WI38 (cell line): ENCODE measurements around the gene CD2AP.
"Not testable (repeated sequence)": the region's sequence is repeated elsewhere in the genome, so short reads cannot be mapped to it uniquely, and the experiment has no call there.

Experiments used
- H3K4me3 ChIP-seq: 2 replicates; pipeline ENCODE4 v1.5.1; 2011; ENCODE audit warnings: low read depth, mild to moderate bottlenecking, control low read depth, low read length
- CTCF ChIP-seq: IDR thresholded peaks from 2 replicates; pipeline ENCODE4 v1.5.1; 2012; ENCODE audit warnings: low read depth, mild to moderate bottlenecking, control low read depth, low read length

CD2AP gene

GRCh38 chr6:47634210-47635047, 156.8 kb downstream of the CD2AP start:
- TF ChIP-seq CTCF: no peak
- no peak overlapping the region for H3K4me3 ChIP-seq

GRCh38 chr6:47646689-47647088, 169.1 kb downstream of the CD2AP start:
- no peak overlapping the region for H3K4me3 ChIP-seq
- TF ChIP-seq CTCF: no peak

GRCh38 chr6:47647188-47647587, 169.6 kb downstream of the CD2AP start:
- no peak overlapping the region for H3K4me3 ChIP-seq
- TF ChIP-seq CTCF: no peak

DNA sequence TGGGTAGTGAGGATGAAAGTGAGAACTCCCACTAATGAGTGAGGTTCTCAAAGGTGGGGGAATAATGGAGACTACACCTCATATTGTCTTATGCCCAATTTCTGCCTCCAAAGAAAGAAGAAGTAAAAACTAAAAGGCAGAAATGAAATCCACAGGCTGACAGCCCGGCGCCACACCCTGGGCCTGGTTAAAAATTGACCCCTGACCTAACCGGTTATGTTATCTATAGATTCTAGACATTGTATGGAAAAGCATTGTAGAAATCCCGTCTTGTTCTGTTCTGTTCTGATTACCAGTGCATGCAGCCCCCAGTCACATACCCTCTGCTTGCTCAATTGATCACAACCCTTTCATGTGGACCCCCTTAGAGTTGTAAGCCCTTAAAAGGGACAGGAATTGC, 170.0 kb downstream of the CD2AP start:
- H3K4me3 ChIP-seq: not testable (repeated sequence)

GRCh38 chr6:47648031-47648430, 170.4 kb downstream of the CD2AP start:
- TF ChIP-seq CTCF: no peak
- no peak overlapping the region for H3K4me3 ChIP-seq

- no peak for TF ChIP-seq CTCF
- no peak overlapping the region for H3K4me3 ChIP-seq
These were observed 173.2 kb downstream of the CD2AP start for GRCh38 chr6:47650553-47651432.

GRCh38 chr6:47651505-47651944, 173.9 kb downstream of the CD2AP start:
- no peak for TF ChIP-seq CTCF
- no peak overlapping the region for H3K4me3 ChIP-seq
